HG03196 (cell line): Measurements from ENCODE around the gene IL1RN.

ENCODE experiments used
- ATAC-seq: cut with Tn5 transposase; IDR thresholded peaks from one replicate; pipeline ENCODE4 v1.9.1; 2021; ENCODE audit not compliant: unreplicated experiment

The IL1RN gene

DNA sequence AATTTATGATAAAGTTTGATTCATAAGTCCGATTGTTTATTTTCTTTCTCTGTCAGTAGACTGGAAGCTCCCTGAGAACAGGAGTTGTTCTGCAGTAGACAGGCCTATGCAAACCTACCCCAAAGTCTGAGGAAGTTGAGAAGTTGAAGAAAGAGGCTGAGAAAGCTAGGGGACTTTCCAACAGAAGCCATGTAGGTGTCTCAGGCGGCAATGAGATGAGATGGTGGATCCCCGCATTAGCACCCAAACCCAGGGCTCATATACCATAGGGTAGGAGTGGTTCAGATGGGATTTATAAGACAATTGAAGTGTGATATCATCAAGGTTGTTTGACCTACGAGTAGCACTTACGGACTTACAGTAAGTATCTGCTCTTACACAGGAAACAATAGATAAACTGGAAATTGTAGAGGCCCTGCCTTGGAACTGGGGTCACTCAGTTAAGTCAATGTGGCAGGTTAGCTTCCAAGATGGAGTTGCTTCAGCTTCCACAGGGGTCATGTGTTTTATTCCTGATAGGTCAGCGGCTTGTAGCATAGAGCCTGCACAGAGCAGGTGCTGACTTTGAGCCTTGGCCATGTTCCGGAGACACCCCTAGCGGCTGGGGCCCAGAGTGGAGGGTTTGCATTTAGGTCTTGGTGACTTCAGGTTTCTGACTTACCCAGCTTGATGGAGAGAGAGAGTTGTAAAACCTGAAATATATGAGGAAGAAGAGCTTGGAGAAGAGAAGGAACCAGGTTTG lies 44.1 kb downstream of the IL1RN start:
- no peak for ATAC-seq

DNA sequence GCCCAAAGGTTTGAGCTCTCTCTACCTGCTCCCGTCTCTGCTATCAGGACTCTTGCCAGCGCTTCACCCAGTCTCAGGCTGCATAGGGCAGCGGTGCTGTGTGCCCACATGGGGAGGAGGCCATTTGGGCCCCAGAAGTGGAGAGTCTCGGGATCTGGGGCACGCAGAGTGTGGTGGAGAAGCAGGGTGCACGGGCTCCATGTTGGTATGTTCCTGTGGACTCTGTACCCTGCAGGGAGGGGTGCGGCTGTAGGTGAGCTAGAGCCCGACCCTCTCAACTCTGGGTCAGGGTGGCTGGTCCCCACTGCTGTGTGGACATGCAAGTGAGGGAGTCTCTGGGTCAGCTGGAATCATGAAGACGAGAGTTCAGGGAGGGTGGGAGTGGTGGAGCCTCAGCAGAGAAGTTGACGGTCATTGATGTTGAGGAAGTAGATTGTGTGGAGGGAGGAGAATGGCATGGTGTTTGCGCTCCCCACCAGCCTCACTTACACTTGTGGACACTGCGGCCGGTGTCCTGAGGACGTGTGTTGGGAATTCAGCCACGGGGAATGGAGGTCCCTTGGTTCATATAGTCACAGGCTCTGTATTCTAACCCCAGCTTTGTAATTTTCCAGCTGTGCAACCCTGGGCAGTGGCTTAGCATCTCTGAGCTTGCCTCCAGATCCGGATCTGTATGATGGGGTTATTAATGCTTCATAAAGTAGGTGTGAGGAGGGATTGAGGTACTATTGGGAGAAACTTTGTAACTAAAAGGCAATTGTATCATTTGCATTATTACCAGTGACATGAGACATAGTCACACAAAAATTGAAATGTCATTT lies 45.5 kb downstream of the IL1RN start:
- ATAC-seq = no peak

GRCh38 chr2:113173542-113174375 lies 46.4 kb downstream of the IL1RN start, which contains the start of gene PSD4:
PSD4 (plus strand) TSS chr2:113173971; CDS start chr2:113182457, 8,486 bp downstream.
- ATAC-seq = peak; percentile 75

- ATAC-seq = no peak
Measured at GRCh38 chr2:113174376-113174750, 47.0 kb downstream of the IL1RN start.

- ATAC-seq = peak; percentile 61
Measured at GRCh38 chr2:113175042-113175628, 47.7 kb downstream of the IL1RN start.

GRCh38 chr2:113175736-113176695 lies 48.6 kb downstream of the IL1RN start:
- no peak for ATAC-seq

GRCh38 chr2:113176696-113177355 lies 49.4 kb downstream of the IL1RN start:
- ATAC-seq = no peak

GRCh38 chr2:113178069-113178746 lies 50.8 kb downstream of the IL1RN start:
- no peak for ATAC-seq

GRCh38 chr2:113178891-113179290 lies 51.5 kb downstream of the IL1RN start:
- no peak for ATAC-seq

DNA sequence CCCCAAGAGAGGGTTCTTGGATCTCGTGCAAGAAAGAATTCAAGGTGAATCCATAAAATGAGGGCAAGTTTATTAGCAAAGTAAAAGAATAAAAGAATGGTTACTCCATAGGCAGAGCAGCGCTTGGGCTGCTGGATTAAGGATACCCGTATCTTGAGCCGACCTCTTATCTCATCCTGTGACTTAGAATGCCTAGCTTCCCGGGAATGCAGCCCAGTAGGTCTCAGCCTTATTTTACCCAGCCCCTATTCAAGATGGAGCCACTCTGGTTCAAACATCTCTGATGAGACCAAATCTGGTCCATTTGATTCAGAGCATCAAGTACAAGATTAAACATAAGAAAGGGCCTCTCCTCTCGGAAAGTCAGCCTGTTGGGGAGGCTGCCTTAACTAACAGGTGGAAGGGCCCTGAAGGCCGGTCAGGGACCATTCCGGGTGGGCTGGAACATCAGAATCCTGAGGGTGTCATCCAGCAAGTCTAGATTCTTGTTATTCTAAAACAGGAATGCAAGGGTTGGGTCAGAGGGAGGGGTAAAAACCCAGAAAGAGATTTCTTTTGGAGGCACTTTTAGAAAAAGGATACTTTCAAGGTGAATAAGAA lies 52.1 kb downstream of the IL1RN start:
- no peak for ATAC-seq

- no peak for ATAC-seq
Measured at GRCh38 chr2:113180131-113180946, 52.9 kb downstream of the IL1RN start.

DNA sequence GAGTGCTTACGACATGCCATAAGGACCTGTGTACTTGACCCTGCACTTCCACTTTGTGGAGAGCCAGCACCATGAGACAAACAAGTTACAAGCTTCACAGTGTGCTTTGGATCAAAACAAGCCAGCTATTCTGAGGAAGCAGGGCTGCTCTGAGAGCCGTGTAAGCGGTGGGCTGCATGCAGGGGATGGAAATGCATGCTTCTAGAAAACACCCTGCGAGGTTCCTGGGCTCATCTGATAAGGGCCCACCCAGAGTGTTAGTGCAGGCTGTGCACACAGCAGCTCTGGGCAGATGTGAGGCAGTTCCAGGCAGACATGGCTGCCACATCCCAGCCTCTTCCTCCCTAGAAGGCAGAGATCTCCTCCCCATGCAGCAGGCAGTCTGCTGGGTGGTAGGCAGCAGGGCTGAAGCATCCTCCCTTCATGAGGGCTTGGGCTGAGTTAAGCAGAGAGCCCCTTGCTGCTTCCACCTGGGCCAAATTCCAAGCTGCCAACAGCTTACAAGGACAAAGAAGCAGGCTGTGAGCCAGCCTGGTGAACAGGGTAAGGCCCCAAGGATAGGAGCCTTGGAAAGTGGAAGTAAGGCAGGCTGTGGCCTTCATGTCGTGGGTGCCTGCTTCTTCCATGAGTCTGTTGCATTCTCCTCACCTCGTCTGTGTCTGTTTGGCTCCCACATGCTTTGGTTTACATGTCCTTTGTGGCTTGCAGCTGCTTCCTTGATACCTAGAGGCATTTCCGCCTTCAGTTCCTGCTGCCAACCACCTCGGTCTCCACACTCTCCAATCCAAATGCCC lies 54.1 kb downstream of the IL1RN start:
- no peak for ATAC-seq

- ATAC-seq = no peak
Measured at GRCh38 chr2:113182471-113183260, 55.3 kb downstream of the IL1RN start.

GRCh38 chr2:113183264-113183663 lies 55.9 kb downstream of the IL1RN start:
- no peak for ATAC-seq
